ENCODE measurements around the gene TENM4.

DNA sequence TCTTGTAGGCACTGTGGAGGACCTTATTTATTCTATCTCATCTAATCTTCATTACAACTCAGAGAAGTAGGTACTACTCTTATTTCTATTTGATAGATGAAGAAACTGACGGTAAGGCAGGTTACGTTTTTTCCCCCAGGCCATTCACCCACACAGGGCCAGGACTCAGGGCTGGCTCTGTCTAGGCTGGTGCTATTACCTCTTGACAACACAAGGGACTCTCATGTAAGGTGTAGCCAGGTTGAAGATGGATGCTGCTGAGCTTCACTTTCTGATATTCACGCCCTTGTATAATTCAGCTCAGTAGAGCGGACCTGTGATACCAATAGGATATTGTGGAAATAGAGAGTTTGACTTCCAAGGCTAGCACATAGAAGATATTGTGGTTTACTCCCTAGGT, 453.1 kb downstream of the TENM4 start:
- TF ChIP-seq POLR2A (IDR thresholded peaks at IDR 0.05): no peak
- TF ChIP-seq, protein P1, sequence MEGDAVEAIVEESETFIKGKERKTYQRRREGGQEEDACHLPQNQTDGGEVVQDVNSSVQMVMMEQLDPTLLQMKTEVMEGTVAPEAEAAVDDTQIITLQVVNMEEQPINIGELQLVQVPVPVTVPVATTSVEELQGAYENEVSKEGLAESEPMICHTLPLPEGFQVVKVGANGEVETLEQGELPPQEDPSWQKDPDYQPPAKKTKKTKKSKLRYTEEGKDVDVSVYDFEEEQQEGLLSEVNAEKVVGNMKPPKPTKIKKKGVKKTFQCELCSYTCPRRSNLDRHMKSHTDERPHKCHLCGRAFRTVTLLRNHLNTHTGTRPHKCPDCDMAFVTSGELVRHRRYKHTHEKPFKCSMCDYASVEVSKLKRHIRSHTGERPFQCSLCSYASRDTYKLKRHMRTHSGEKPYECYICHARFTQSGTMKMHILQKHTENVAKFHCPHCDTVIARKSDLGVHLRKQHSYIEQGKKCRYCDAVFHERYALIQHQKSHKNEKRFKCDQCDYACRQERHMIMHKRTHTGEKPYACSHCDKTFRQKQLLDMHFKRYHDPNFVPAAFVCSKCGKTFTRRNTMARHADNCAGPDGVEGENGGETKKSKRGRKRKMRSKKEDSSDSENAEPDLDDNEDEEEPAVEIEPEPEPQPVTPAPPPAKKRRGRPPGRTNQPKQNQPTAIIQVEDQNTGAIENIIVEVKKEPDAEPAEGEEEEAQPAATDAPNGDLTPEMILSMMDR (IDR thresholded peaks at IDR 0.05): no peak

All from heart left ventricle (tissue), 13 donors.